ENCODE results near the gene FAM13A.
"Not testable (repeated sequence)": the region's sequence is repeated elsewhere in the genome, so short reads cannot be mapped to it uniquely, and the experiment has no call there.

The FAM13A gene

DNA sequence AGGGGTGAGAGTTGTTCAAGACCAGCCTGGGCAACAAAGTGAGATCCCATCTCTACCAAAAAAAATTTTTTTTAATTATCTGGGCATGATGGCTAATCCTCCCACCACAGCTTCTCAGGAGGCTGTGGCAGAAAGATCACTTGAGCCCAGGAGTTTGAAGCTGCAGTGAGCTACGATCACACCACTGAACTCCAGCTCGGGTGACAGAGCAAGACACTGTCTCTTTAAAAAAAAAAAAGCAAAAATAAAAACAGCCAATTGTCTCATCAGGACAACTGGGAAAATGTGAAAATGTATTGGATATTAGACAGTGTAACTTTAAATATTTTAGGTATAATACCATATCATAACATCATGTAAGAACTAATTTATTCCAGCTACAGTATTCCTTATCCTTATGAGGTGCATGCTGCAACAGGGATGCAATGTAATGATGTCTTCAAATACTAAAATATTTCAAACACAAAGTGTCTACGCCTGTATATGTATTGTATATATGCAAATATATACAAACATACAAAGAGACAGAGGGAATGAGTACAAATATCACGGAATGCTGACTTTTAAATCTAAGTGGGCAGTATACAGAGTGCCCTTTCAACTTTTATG lies 17.2 kb downstream of the FAM13A start:
- no peak for DNase-seq

DNA sequence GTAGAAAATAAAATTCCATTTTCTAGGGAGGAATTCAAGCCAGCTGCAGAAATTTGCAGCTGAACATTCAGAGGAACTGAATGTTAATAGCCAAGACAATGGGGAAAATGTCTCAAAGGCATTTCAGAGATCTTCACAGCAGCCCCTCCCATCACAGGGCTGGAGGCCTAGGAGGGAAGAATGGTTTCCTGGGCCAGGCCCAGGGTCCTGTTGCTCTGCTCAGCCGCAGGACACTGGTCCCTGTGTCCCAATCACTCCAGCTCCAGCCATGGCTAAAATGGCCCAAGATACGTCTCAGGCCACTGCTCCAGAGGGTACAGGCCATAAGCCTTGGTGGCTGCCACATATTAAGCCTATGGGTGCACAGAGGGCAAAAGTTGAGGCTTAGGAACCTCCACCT lies 20.4 kb downstream of the FAM13A start:
- DNase-seq = no peak

DNA sequence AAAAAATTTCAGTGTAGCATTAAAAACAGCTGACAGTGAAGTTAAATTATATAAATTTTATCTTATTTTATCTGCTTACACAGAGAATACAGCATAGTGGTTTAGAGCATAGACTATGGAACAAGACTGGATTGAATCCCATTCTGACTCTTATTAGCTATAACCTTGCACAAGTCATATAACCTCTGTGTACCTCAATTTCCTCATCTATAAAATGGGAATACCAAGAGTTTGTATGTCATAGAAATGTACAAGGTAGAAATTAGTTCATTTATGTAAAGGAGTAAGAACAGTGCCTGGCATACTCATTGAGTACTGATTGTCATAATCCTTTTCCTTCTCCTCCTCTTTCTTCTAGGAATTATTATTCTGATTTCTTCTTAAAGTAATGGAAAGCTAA lies 25.7 kb downstream of the FAM13A start:
- no peak for DNase-seq

DNA sequence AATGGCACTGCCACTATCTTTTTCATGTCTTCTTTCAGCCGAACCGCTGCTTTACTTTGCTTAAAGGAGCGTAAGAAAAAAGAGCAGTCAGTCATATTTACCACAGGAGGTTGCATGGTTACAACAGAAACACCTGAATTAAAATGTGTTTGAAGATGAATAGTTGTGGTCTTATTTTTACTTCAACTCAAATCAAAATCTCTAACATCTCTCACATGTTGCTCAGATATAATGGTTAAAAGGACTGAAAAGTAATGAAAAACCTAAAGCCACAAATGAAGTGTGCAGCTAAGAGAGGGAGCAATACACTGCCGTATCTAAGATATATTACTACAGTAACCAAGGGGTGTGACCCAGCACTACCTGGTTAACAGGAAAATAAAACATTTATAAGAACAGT lies 27.4 kb downstream of the FAM13A start:
- DNase-seq = peak; percentile 41

DNA sequence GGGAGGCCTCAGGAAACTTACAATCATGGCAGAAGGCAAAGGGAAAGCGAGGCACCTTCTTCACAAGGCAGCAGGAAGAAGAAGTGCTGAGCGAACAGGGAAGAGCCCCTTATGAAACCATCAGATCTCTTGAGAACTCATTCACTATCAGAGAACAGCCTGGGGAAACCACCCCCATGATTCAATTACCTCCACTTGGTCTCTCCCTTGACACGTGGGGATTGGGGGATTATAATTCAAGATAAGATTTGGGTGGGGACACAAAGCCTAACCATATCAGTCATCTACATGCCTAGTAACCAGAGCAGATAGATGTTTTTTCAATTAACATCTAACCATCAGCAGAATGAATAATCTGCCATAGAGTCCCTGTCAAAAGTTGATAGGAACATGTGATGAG lies 30.4 kb downstream of the FAM13A start:
- DNase-seq = no peak

DNA sequence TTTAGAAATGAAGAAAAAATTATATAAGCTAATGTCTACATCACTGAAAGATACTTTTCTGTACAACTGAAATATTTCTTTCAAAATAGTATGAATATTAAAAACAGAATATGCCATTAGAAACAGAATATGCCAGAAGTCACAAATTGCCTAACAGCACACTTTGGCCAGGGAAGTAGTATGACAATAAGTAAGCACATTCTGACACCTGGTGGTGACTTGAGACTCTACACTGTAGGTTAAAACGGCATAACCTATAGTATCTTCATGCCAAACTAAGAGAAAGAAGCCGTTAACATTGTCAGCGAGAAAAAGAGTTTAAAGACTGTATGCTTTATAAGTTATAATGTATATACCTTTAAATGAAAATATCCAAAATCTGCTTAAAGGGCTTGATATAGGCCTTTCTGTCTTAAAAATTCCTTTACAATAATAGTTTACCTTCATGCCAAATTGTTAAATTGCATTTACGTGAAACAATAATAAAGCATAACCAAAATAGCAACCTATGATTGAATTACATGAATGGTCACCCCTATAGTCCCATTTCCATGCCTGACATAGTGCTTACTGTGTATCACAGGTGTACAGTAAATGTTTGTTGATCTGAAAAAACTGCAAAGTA lies 32.8 kb downstream of the FAM13A start:
- DNase-seq = peak; percentile 80

DNA sequence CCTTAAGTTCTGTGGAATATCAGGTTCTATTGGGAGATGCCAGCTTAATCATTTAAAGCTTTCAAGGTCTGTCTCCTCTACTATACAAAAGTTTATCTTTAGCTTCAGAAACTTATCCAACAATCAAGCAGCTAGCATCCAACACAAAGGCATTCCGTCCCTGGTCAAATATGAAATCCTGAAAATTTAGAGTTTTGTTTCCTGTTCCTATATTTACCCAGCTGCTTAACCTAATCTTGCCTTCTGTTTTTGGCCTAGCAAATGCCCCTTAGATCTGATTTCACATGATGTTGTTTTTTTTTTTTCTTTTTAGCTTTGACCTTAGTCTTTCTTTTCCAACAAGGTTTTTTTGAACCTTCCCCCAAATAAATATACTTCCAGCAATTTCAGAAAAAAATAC lies 33.8 kb downstream of the FAM13A start:
- no peak for DNase-seq

DNA sequence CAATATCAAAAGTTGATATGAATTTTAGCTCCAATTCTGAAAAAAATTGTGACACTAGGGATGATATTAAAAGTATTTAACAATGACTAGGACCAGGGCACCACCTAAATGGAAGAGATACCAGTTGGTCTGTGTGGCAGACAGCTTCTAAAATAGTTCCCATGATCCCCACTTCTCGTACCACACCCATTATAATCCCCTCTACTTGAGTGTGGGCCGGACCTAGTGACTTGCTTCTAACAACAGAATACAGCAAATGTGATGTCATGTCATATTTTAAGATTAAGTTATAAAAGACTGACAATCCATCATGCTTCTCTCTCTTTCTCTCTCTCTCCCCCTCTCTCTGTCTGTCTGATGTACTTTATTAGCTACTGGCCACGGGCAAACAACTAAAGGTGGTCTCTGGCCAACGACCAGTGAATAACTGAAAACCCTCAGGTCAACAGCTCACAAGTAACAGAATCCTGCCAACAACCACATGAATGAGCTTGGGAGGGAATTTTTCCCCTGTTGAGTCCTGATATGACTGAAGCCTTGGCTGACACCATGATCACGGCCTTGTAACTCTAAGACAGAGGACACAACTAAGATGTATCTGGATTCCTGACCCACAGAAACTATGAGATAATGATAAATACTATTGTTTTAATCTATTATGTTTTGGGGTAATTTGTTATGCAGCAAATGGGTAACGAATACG lies 34.4 kb downstream of the FAM13A start:
- DNase-seq = no peak

DNA sequence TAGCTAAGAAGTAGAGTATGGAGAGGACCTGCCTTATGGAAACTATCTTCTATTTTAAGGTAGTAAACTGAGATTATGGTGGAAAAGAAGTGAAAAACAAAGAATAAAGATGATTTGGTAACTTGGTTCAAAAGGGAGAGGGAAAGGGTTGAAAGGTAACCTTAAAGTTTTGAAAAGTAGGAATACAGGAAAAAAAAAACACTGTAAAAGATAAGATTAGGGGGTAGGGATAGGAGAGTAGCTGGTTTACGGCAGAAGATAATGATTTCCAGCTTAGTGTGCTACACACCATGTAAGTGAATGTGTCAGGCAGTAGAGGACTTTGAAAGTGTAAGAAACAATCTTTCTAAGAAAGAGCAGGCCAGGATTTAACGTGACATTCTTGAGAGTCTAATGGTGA lies 35.3 kb downstream of the FAM13A start:
- no peak for DNase-seq

DNA sequence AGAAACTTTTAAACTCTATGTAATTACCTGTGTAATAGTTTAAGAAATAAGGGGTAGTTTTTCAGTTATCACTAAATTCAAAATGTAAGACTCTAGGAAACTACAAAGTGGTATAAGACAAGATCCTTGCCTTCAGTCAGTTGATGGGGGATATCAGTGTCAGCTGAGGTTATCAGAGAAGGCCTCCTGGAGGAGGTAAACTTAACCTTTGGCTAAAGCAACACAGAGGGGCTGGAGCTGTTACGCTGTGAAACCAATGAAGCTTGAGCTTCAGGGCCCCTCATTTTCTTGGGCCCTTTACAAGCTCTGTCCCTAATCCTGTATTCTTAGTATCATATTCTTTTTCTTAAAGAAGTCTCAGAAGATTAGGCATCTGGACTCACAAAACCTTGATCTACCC lies 35.9 kb downstream of the FAM13A start:
- DNase-seq = no peak

DNA sequence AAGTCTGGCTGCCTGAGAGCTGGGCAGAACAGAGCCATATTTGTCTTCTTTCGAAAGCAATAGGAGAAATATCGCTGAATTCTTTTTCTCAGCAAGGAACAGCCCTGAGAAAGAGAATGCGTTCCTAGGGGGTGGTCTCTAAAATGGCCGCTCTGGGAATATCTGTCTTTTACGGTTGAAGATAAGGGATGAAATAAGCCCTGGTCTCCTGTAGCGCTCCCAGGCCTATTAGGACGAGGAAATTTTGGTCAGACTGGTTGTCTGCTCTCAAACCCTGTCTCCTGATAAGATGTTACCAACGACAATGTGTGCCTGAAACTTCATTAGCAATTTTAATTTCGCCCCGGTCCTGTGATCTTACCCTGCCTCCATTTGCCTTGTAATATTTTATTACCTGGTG lies 42.1 kb downstream of the FAM13A start:
- not testable (repeated sequence) for DNase-seq

DNA sequence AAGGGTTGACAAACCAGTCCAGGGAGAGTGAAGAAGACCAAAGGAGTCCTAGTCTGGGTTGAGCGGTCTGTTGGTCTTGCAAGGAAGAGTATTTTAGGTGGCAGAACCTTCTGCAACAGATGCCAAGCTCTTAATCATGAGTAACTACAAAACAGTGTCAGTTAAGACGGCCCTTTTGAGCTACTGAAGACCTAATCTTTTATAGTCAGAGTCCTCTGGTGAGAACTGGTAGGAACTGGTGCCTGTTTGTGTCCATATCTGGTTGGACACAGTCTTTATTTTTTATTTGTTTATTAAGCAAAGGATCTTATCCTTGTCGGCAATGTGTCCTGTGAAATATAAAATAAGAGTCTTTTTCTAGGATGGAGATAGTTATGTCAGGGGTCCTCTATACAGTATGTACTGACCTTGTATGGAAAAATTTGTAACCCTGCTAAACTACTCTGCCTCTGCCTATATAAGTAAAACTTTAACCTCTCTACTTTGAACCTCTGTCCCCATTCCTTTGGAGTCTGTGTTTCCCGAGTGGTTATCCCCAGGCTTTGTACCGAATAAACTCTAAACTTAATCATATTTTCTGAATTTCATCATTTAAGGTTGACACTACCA lies 47.1 kb downstream of the FAM13A start:
- no peak for DNase-seq

DNA sequence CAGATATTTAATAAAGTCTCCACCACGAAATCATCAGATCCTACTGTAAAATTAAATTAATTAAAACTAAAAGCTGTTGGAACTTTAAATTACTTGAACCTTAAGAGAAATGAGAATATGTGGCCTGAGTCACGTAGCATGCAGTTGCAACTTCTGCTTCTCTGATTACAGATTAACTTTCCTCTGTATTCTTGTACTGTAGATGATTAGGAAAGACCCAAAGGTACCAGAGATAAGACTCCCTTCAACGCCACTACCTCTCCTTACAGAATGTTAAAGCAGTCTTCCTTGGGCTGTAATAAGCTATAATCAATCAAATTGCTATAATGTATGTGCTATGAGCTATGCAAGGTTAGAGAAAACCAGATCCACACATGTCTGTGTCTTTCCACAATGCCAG lies 47.9 kb downstream of the FAM13A start:
- no peak for DNase-seq

DNA sequence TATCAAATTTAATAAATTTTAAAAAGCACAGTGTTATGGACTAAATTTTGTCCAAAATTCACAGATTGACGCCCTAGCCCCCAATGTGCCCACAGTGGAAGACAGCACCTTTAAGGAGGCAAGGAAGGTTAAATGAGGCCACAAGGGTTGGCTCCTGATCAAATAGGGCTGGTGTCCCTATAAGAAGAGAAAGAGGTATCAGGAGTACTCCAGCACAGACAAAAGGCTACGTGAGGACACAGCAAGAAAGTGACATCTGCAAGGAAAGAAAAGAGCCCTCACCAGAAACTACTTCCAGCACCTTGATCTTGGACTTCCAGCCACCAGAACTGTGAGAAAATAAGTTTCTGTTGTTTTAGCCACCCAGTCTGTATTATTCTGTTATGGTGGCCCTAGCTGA lies 48.8 kb downstream of the FAM13A start:
- no peak for DNase-seq

DNA sequence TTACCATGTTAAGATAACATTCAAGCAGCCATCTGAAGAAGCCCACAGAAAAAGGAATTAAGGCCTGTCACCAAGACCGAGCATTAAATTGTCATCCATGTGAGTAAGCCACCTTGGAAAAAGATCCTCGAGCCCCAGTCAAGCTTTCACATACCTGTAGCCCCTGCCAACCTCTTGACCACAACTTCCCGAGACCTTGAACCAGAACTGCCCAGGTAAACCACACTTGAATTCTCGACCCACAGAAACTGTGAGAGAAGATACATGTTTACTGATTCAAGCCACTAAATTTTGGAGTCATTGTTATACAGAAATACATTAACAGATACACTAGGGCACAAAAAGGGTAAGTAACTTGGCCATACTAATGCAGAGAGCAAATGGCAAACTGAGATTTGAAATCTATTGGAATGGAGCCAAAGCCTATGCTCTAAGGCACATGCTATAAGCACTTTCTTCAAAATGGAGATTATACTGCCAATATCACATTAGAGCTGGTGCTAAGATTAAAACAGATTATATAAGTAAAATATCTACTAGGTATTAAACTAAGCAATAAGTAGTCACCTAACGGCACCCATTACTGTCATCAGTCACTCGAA lies 49.5 kb downstream of the FAM13A start:
- DNase-seq = no peak

DNA sequence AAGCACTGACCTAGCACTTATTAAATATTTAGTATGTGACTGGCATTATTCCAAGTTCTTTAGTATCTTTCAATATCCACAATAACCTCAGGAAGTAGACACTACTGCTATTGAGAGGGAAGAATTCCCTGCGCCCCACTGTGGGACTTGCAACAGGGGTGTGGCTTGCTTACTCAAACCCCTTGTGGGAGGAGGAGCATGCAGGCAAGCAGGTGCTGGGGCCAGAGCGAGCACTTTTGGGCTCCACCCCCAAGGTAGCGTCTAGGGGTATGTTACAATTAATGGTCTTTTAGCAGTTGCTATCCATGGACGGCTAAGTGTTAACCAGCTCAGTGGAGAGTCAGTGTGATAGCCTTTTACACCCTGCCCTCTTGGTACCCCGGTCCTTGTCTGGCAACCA lies 50.7 kb downstream of the FAM13A start:
- no peak for DNase-seq

DNA sequence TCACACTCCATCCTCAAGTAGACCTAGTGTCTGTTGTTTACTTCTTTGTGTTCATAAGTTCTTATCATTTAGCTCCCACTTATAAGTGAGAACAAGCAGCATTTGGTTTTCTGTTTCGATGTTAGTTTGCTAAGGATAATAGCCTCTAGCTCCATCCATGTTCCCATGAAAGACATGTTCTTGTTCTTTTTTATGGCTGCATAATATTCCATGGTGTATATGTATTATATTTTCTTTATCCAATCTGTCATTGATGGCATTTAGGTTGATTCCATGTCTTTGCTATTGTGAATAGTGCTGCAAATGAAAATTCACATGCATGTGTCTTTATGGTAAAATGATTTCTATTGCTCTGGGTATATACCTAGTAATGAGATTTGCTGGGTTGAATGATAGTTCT lies 51.9 kb downstream of the FAM13A start:
- not testable (repeated sequence) for DNase-seq

DNA sequence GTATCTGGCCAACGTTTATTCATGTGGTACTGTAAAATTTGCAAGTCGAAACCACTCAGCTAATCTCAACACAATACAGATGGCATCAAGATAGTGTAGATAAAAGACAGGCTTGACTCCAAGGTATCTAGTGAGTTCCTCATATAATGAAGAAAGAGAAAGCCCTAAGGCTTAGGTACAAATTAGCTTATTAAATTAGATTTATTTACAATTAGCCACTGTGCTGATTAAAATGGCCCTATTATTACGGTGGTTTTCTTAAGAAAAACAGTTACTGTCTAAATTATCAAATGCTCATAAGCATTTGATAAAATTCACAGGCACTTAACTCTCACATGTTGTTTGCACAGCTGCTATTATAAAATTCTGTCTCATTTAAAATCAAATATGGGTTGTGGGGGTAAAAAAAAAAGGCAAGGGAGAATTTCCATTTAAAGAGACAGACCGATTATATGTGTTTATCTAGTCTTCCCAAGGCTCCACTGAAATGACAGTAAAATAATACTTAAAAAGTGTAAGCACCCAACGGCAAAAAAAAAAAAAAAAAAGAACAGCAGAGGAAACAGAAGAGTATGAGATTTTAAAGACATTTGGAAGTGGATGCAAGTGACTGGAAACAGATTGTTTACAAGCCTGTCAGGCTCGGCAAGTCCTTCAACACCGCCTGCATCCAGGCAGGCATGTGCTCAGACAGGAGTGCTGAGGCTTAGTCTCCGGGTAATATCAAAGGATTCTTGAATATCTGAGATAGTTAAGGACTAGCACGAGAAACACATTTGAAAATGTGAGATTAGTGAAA lies 55.1 kb downstream of the FAM13A start:
- DNase-seq = no peak

DNA sequence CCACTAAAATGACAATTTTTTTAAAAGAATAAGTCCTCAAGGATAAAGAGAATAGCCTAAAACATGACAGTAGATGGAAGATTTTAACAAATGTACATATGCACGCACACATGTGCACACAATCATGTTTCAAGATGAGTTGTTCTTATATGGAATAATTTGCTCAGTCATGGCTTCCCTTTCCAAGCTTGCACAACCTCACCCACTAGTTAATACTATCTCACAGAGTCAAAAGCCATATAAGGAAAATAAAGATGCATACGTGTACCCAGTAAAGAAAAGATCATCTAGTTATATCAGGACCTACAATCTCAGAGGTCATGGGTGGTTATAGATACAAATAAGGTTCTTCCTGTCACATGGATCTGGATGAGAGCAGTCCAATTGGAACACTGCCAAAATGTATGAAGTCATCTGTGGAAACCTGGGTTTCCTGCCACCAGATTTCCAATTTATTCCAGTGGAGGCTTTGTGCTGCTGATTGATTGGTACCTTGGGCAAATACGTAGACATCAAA lies 56.1 kb downstream of the FAM13A start:
- no peak for DNase-seq

DNA sequence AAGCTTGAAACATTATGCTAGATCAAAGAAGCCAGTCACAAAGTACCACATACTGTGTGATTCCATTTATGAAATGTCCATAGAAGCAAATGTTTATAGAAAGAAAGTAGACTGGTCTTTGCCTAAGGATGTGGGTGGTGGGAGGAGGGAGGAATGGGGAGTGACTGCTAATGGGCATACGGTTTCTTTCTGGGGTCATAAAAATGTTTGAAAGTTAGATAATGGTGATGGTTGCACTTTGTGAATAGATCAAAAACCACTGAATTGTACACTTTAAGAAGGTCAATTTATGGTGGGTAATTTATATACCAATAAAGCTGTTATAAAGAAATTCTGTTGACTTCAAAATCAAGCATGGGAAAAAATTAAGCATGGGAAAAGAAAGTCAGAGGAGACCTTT lies 56.6 kb downstream of the FAM13A start:
- no peak for DNase-seq

DNA sequence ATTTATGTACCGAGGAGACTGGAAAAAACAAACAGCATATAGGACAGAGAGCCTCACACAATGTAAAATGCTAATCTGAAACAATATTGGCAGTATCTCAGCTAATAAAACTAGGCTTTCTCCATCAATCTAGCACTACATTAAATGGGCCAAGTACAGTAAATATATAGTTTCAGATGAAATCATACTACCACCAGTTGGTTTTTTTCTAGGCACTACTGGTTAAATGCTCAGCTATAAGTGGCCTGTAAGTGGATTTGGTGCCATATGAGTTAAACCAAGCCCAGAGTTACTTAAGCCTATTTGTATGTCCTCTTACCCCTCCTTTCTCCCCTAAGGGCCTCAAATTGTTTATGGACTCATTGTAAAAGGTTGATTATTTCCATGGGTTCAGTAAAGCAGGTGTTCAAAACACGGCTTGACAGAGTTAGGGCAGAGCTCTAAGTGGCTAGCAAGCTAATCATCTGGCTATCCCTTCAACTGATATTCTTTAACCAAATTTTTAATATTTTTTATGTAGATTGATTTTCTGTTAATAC lies 57.5 kb downstream of the FAM13A start:
- DNase-seq = no peak

DNA sequence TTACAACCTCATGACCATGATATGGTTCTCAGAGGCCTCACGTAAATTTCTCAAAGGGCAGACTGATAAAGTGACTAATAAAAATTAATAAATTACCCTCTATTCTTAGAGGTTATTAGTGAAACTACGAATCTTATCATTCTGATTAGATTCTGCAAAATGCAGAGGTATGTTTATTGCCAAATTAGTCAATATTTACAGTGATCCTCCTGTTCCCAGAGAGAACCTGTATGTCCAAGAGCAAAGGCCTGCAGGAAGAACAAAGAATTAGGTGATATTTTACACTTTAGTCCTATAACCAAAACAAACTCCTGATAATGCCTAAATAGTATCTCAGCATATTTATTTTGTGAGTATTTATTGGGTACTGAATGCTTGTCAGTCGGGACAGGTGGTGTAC lies 58.1 kb downstream of the FAM13A start:
- no peak for DNase-seq

Measured in CD4-positive, alpha-beta T cell treated with Interleukin-21 for 1 hour (primary cell).